K562 (cell line): Measurements from ENCODE around the gene LMOD1. TPM values are rescaled to one million over a fixed set of nuclear protein-coding genes. Genes with fewer than 3 reads are reported as not detected.
A peak's percentile ranks its signal among the peaks of the same experiment; 100 is the strongest.

Experiments
- ATAC-seq: fragments of 200-7000 bp; cut with Tn5 transposase; 3 replicates; pipeline ENCODE4 v1.9.1; 2020; ENCODE audit warnings: moderate library complexity
- BruUV-seq: library from RNA; stranded (reverse); fragments of 400-500 nt; replicated peaks from 2 replicates; lab custom pipeline; 2021; lab: Mats Ljungman, UMichigan
- CTCF ChIA-PET: fragments of 300-600 bp; formaldehyde crosslinking; extraction: SDS; loops from one replicate; lab custom pipeline; 2021; ENCODE audit warnings: low intra/inter-chr PET ratio; lab: Yijun Ruan, JAX
- POLR2A ChIA-PET: fragments of 300-600, 350-650 bp; sonication (Branson Sonifier 250); formaldehyde crosslinking; extraction: SDS; loops from one replicate; lab custom pipeline; 2021; ENCODE audit warnings: antibody characterized with exemption, inconsistent platforms; lab: Yijun Ruan, JAX
- DNase-seq, 4 experiments: peaks; one replicate each; pipeline versions ENCODE4 v3.0.0 to v3.0.0-alpha.2; 2011 to 2018; ENCODE audit warnings: low spot score in 3 of 4, mixed read lengths in 3 of 4; ENCODE audit errors: extremely low read depth in 1 of 4
- FAIRE-seq: peaks from 2 replicates; lab custom pipeline; 2011; peaks lifted over from hg19 to GRCh38; lab: Jason Lieb, UNC
- H2AFZ ChIP-seq: 2 replicates; pipeline ENCODE4 v1.6.0; 2011; ENCODE audit warnings: low read depth, low read length, control low read depth, inconsistent platforms
- H3K27ac ChIP-seq: fragments of 200-600 bp; 3 replicates; pipeline ENCODE4 v1.8.0; 2011; ENCODE audit warnings: low read depth, mild to moderate bottlenecking, control low read depth, inconsistent platforms, low read length, moderate library complexity, mixed read lengths; ENCODE audit errors: extremely low read depth
- H3K27me3 ChIP-seq, 2 experiments: fragments of 300-600 bp in 1 of 2; 2 replicates in 1 of 2; 3 replicates in 1 of 2; pipeline versions ENCODE4 v1.6.0 to v1.8.0; 2011; ENCODE audit warnings: inconsistent platforms in 2 of 2, low read length in 2 of 2, mild to moderate bottlenecking in 1 of 2, mixed read lengths in 1 of 2, moderate library complexity in 1 of 2; ENCODE audit not compliant: control insufficient read depth in 2 of 2, insufficient read depth in 2 of 2
- H3K36me3 ChIP-seq: fragments of 300-600 bp; 3 replicates; pipeline ENCODE4 v1.8.0; 2011; ENCODE audit warnings: mild to moderate bottlenecking, low read length, inconsistent platforms; ENCODE audit not compliant: control insufficient read depth, insufficient read depth
- H3K4me1 ChIP-seq, 2 experiments: fragments of 200-600 bp in 1 of 2; replicated peaks in 1 of 2; 2 replicates in 1 of 2; 3 replicates in 1 of 2; pipeline versions ENCODE4 v1.5.1 to v1.8.0; 2011; ENCODE audit warnings: inconsistent platforms in 2 of 2, low read length in 2 of 2, mild to moderate bottlenecking in 1 of 2, mixed read lengths in 1 of 2, moderate library complexity in 1 of 2; ENCODE audit not compliant: control insufficient read depth in 2 of 2, insufficient read depth in 2 of 2
- H3K4me2 ChIP-seq: 2 replicates; pipeline ENCODE4 v1.6.1; 2011; ENCODE audit warnings: low read length, control low read depth, inconsistent platforms, mixed read lengths; ENCODE audit not compliant: insufficient read depth
- H3K4me3 ChIP-seq: fragments of 200-600 bp; sonication (generic), shearing (Covaris generic); 2 replicates; pipeline ENCODE4 v1.5.1; 2016; ENCODE audit warnings: control low read depth, inconsistent platforms
- H3K79me2 ChIP-seq: fragments of 200-600 bp; 3 replicates; pipeline ENCODE4 v1.8.0; 2011; ENCODE audit warnings: low read length, inconsistent platforms; ENCODE audit not compliant: control insufficient read depth, insufficient read depth
- H3K9ac ChIP-seq, 2 experiments: 2 replicates each; pipeline versions ENCODE4 v1.6.0 to v1.6.1; 2011; ENCODE audit warnings: low read depth in 2 of 2, low read length in 2 of 2, control low read depth in 1 of 2, inconsistent platforms in 1 of 2, mild to moderate bottlenecking in 1 of 2, mixed read lengths in 1 of 2; ENCODE audit not compliant: insufficient read depth in 1 of 2
- H3K9me1 ChIP-seq: one replicate; pipeline ENCODE4 v1.6.0; 2011; ENCODE audit warnings: inconsistent platforms, mild to moderate bottlenecking, low read length, moderate library complexity; ENCODE audit not compliant: control insufficient read depth, insufficient read depth
- H3K9me3 ChIP-seq: replicated peaks from 2 replicates; pipeline ENCODE4 v1.5.1; 2011; ENCODE audit warnings: low read depth, low read length, inconsistent platforms; ENCODE audit not compliant: control insufficient read depth, insufficient read depth
- H4K20me1 ChIP-seq: replicated peaks from 2 replicates; pipeline ENCODE4 v1.6.1; 2011; ENCODE audit warnings: low read length, inconsistent platforms, mixed read lengths; ENCODE audit not compliant: control insufficient read depth, insufficient read depth
- FOXK2 ChIP-seq, 2 experiments: fragments of 450-650 bp; IDR thresholded peaks in 1 of 2; conservative IDR thresholded peaks in 1 of 2; 2 replicates each; pipeline ENCODE4 v1.6.1; 2016; ENCODE audit warnings: low read depth in 2 of 2, mild to moderate bottlenecking in 1 of 2
- RFX1 ChIP-seq: fragments of 450-650 bp; IDR thresholded peaks from 2 replicates; pipeline ENCODE4 v1.6.1; 2016; ENCODE audit warnings: mild to moderate bottlenecking, moderate library complexity
- SRF ChIP-seq, 2 experiments: fragments of 250-450, 450-650 bp in 1 of 2; sonication (Bioruptor Pico) in 1 of 2; sonication (generic) in 1 of 2; formaldehyde crosslinking; IDR thresholded peaks; 2 replicates each; pipeline versions ENCODE4 v1.5.0 to v1.5.1; 2020 to 2022; ENCODE audit warnings: mild to moderate bottlenecking in 1 of 2, missing genetic modification reagents in 1 of 2
- ZNF444 ChIP-seq: fragments of 250-450 bp; sonication (Bioruptor Pico); IDR thresholded peaks from 2 replicates; pipeline ENCODE4 v1.4.0; 2020; ENCODE audit warnings: mild to moderate bottlenecking, moderate library complexity
- WGBS: fragments of 100-300 bp; shearing (Covaris generic); methylation state at CpG from one replicate; pipeline ENCODE4 v1.1.6; 2016; ENCODE audit warnings: low coverage, mixed read lengths; ENCODE audit not compliant: insufficient coverage; ENCODE audit errors: missing lambda C conversion rate; 5-methylcytosine and 5-hydroxymethylcytosine counted together
- in situ Hi-C: fragments of 300-500 bp; cut with MboI; formaldehyde crosslinking; loops from 4 replicates; pipeline ENCODE4 v1.15.0; 2018; ENCODE audit warnings: inconsistent platforms, mixed read lengths
- intact Hi-C: fragments of 100-400 bp; cut with micrococcal nuclease; formaldehyde crosslinking; loops from 2 replicates; pipeline ENCODE4 v1.14.2; 2022
- polyA plus RNA-seq, 8 experiments: library from polyadenylated mRNA; depleted of rRNA in 4 of 8; stranded (reverse) in 5 of 8; unstranded in 3 of 8; fragments of >200 nt; fragmentation: Nextera tagmentation in 2 of 8; fragmentation: Illumina TruSeq in 1 of 8; extraction: Ambion mirVana in 2 of 8; extraction: Trizol in 1 of 8; gene quantifications; 2 replicates each; pipeline versions ENCODE4 v1.2.1 to v1.2.3, GENCODE V29; 2011 to 2014; ENCODE audit warnings: inconsistent platforms in 1 of 8, missing spikeins in 1 of 8
- total RNA-seq, 7 experiments: library from RNA; depleted of rRNA in 6 of 7; stranded (reverse); fragments of >200 nt in 6 of 7; fragmentation: Illumina TruSeq in 2 of 7; extraction: Trizol in 2 of 7; gene quantifications; 2 replicates each; pipeline versions ENCODE4 v1.2.1 to v1.2.3, GENCODE V29; 2011 to 2021; ENCODE audit warnings: low replicate concordance in 1 of 7
- TF ChIP-seq, protein P1 (sequence below), 2 experiments: fragments of 450-650 bp in 1 of 2; sonication (generic) in 1 of 2; formaldehyde crosslinking in 1 of 2; IDR thresholded peaks; 2 replicates each; pipeline versions ENCODE4 v1.7.1 to v1.9.0; 2016 to 2022; ENCODE audit warnings: inconsistent platforms in 1 of 2, mild to moderate bottlenecking in 1 of 2, missing genetic modification reagents in 1 of 2

The LMOD1 gene
- total and polyA plus RNA-seq, 9 of the 15 experiments (the other 6 are each of a cell fraction or from before 2014, with no cell fraction given), result 0.03 to 0.54 (median 0.38) TPM; not detected in 1

DNA sequence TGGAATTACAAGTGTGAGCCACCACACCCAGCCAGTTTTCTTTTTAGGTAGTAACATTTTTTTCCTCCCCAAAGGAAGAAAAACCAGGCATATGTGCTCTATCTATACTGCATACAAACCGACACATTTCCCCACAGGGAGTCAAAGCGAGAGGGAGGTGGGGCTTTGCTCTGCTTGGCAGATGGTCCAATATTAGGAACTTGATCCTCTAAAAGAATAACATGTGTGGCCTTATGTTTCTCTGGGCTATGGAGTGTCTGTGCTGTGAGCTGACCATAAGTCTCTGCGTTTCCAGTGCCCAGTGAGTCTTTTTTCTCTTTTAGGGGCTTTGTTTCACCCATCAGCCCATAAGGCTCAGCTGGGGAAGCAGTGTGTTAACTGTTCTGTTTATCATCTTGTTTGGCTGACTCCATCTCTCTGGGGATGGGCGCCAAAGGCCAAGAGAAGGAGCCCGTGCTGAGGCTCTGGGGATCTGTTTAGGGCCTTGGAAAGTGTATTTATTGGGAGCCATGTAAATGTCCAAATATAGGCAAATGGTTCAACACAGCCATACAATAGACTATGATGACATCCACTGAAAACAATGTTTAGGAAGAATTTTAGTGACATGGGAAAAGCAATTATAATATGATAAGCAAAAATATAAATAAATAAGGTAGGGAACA lies 20.2 kb downstream of the LMOD1 start:
- Histone ChIP-seq H3K4me2 (no peak overlapping the region), H2AFZ (peak overlapping the region; percentile 77), H3K9me3 (no peaks in the 10 kb centered on the region), H3K27ac (peak overlapping the region; percentile 34; the same call in 1 of the 3 replicates), H3K4me1 (peaks cover 20 to 39% of the 10 kb centered on the region in 2 experiments), H3K27me3 (no peaks in the 10 kb centered on the region), H3K9me1 (no peaks in the 10 kb centered on the region), H3K79me2 (no peaks in the 10 kb centered on the region), H3K4me3 (no peak overlapping the region), H3K36me3 (no peaks in the 10 kb centered on the region), H3K9ac (peak overlapping the region in 1 of 2 experiments; percentile 6; a peak in 1 of 4 replicates), H4K20me1 (no peaks in the 10 kb centered on the region)
- 38% methylated on average over 5 of the region's 5 CpGs for WGBS
- TF ChIP-seq SRF (CRISPR knock-in tag; IDR thresholded peaks at IDR 0.05) (peak in 1 of 2 experiments; percentile 79; a peak in 1 of 4 replicates), RFX1 (no peak), FOXK2 (conservative IDR thresholded peaks at IDR 0.05 in 1 of 2, IDR thresholded peaks at IDR 0.05 in 1 of 2; ENCODE audit: low read depth in 2 of 2) (no peak), ZNF444 (no peak)
- TF ChIP-seq, protein P1, sequence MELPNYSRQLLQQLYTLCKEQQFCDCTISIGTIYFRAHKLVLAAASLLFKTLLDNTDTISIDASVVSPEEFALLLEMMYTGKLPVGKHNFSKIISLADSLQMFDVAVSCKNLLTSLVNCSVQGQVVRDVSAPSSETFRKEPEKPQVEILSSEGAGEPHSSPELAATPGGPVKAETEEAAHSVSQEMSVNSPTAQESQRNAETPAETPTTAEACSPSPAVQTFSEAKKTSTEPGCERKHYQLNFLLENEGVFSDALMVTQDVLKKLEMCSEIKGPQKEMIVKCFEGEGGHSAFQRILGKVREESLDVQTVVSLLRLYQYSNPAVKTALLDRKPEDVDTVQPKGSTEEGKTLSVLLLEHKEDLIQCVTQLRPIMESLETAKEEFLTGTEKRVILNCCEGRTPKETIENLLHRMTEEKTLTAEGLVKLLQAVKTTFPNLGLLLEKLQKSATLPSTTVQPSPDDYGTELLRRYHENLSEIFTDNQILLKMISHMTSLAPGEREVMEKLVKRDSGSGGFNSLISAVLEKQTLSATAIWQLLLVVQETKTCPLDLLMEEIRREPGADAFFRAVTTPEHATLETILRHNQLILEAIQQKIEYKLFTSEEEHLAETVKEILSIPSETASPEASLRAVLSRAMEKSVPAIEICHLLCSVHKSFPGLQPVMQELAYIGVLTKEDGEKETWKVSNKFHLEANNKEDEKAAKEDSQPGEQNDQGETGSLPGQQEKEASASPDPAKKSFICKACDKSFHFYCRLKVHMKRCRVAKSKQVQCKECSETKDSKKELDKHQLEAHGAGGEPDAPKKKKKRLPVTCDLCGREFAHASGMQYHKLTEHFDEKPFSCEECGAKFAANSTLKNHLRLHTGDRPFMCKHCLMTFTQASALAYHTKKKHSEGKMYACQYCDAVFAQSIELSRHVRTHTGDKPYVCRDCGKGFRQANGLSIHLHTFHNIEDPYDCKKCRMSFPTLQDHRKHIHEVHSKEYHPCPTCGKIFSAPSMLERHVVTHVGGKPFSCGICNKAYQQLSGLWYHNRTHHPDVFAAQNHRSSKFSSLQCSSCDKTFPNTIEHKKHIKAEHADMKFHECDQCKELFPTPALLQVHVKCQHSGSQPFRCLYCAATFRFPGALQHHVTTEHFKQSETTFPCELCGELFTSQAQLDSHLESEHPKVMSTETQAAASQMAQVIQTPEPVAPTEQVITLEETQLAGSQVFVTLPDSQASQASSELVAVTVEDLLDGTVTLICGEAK (IDR thresholded peaks at IDR 0.05), result no peak
- TF ChIP-seq, protein P1 (CRISPR knock-in tag; IDR thresholded peaks at IDR 0.05), result no peak
- ChIA-PET CTCF (no interaction called here), POLR2A (interaction anchor here (0.6 to 2.9 kb wide), 3 partner anchors 14 to 130 kb away, joined by 4 to 12 read pairs (median 5); partner anchors contain the start of gene TIMM17A)
- FAIRE-seq (no peak), ATAC-seq (peak; percentile 20; the same call in 2 of the 3 replicates), DNase-seq (no peak)
- in situ Hi-C loops (no loop called here), intact Hi-C loops (no loop called here)
- BruUV-seq, result no TSS peak
